Tongue (tissue), 2 donors: ENCODE measurements around the gene CPAMD8. TPM values are rescaled to one million over a fixed set of nuclear protein-coding genes. Genes with fewer than 3 reads are reported as not detected.
"Not testable (repeated sequence)": the region's sequence is repeated elsewhere in the genome, so short reads cannot be mapped to it uniquely, and the experiment has no call there.

Source experiments
- DNase-seq: peaks from one replicate; pipeline ENCODE4 v3.0.0-alpha.2; 2015
- total RNA-seq: library from RNA; depleted of rRNA; stranded (reverse); fragments of >200 nt; gene quantifications from one replicate; pipeline ENCODE4 v1.2.3, GENCODE V29; 2014

The CPAMD8 gene
- total RNA-seq, 1 donor from 2014 or later: 6.2 TPM

- no peak for DNase-seq
Observed at GRCh38 chr19:17037966-17038500, 11.4 kb upstream of the CPAMD8 start.

GRCh38 chr19:17037184-17037583 is 10.6 kb upstream of the CPAMD8 start:
- DNase-seq: no peak

- no peak for DNase-seq
Observed at GRCh38 chr19:17036640-17037039, 10.0 kb upstream of the CPAMD8 start.

GRCh38 chr19:17035842-17036424 is 9.3 kb upstream of the CPAMD8 start:
- no peak for DNase-seq

GRCh38 chr19:17031741-17032140 is 5.1 kb upstream of the CPAMD8 start:
- DNase-seq: no peak

GRCh38 chr19:17027535-17027975 is 945 bp upstream of the CPAMD8 start:
- no peak for DNase-seq

- peak; percentile 45 for DNase-seq
Observed at GRCh38 chr19:17025991-17026658, 485 bp downstream of the CPAMD8 start.

GRCh38 chr19:17025361-17025760 is 1.2 kb downstream of the CPAMD8 start:
- DNase-seq: no peak

GRCh38 chr19:17024941-17025340 is 1.7 kb downstream of the CPAMD8 start:
- DNase-seq: not testable (repeated sequence)

GRCh38 chr19:17023805-17024204 is 2.8 kb downstream of the CPAMD8 start:
- DNase-seq: no peak

- DNase-seq: no peak
Observed at GRCh38 chr19:17022738-17023137, 3.9 kb downstream of the CPAMD8 start.

- DNase-seq: no peak
Observed at GRCh38 chr19:17021793-17022590, 4.6 kb downstream of the CPAMD8 start.

- DNase-seq: no peak
Observed at GRCh38 chr19:17021328-17021727, 5.3 kb downstream of the CPAMD8 start.

GRCh38 chr19:17020823-17021222 is 5.8 kb downstream of the CPAMD8 start:
- no peak for DNase-seq

- peak; percentile 19 for DNase-seq
Observed at GRCh38 chr19:17020385-17020784, 6.2 kb downstream of the CPAMD8 start.

- DNase-seq: not testable (repeated sequence)
Observed at GRCh38 chr19:17014212-17014861, 12.3 kb downstream of the CPAMD8 start.

- DNase-seq: no peak
Observed at GRCh38 chr19:17011485-17011884, 15.1 kb downstream of the CPAMD8 start.

- no peak for DNase-seq
Observed at GRCh38 chr19:17006579-17006978, 20.0 kb downstream of the CPAMD8 start.

GRCh38 chr19:17005000-17005399 is 21.6 kb downstream of the CPAMD8 start:
- no peak for DNase-seq

- DNase-seq: no peak
Observed at GRCh38 chr19:17004386-17004785, 22.2 kb downstream of the CPAMD8 start.

- DNase-seq: no peak
Observed at GRCh38 chr19:17002455-17002854, 24.2 kb downstream of the CPAMD8 start.

GRCh38 chr19:17001603-17002183 is 24.9 kb downstream of the CPAMD8 start:
- DNase-seq: no peak
